ENCODE measurements around the gene SPATA13.

DNA sequence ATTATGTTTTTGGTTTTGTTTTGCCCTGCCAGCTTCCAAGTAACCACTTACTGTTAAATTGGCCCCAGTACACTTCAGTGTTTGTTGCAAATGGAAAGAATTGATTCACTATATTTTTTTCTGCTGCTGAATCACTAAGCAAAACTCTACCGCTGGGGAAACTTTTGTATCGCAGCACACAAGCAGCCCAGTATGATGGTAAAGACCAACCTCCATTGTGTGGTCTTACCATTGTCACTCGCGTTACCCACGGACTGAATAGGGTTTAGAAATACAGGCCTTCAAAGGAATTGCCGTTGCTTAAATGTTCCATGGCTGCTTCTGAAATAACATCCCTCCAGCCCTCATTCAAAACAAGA lies 7.9 kb downstream of the SPATA13 start:
- TF ChIP-seq, protein P1, sequence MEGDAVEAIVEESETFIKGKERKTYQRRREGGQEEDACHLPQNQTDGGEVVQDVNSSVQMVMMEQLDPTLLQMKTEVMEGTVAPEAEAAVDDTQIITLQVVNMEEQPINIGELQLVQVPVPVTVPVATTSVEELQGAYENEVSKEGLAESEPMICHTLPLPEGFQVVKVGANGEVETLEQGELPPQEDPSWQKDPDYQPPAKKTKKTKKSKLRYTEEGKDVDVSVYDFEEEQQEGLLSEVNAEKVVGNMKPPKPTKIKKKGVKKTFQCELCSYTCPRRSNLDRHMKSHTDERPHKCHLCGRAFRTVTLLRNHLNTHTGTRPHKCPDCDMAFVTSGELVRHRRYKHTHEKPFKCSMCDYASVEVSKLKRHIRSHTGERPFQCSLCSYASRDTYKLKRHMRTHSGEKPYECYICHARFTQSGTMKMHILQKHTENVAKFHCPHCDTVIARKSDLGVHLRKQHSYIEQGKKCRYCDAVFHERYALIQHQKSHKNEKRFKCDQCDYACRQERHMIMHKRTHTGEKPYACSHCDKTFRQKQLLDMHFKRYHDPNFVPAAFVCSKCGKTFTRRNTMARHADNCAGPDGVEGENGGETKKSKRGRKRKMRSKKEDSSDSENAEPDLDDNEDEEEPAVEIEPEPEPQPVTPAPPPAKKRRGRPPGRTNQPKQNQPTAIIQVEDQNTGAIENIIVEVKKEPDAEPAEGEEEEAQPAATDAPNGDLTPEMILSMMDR (conservative IDR thresholded peaks at IDR 0.05; ENCODE audit: low read depth, low read length): no peak
- TF ChIP-seq EZH2 (IDR thresholded peaks at IDR 0.05; ENCODE audit: low read length, unreplicated experiment): no peak

Measured in PC-3 (cell line).